ENCODE measurements around the gene PEX7.

The PEX7 gene

GRCh38 chr6:136920671-136921380 lies 98.4 kb downstream of the PEX7 start:
- DNase-seq (ENCODE audit: low read depth): peak; percentile 50
- TF ChIP-seq POLR2A (IDR thresholded peaks at IDR 0.05; ENCODE audit: extremely low read depth, insufficient read length) (no peak), CTCF (IDR thresholded peaks at IDR 0.05; ENCODE audit: low read depth, low read length) (no peak), MAX (IDR thresholded peaks at IDR 0.05; ENCODE audit: low read depth, low read length) (no peak), MYC (IDR thresholded peaks at IDR 0.05; ENCODE audit: low read depth, low read length) (no peak)
- peak overlapping the region; percentile 23 for H3K4me3 ChIP-seq (ENCODE audit: low read depth, low read length)

- TF ChIP-seq MYC (IDR thresholded peaks at IDR 0.05; ENCODE audit: low read depth, low read length) (no peak), MAX (IDR thresholded peaks at IDR 0.05; ENCODE audit: low read depth, low read length) (no peak), POLR2A (IDR thresholded peaks at IDR 0.05; ENCODE audit: extremely low read depth, insufficient read length) (no peak), CTCF (IDR thresholded peaks at IDR 0.05; ENCODE audit: low read depth, low read length) (no peak)
- peak; percentile 59 for DNase-seq (ENCODE audit: low read depth)
Measured at GRCh38 chr6:136921381-136921935, 99.1 kb downstream of the PEX7 start.

GRCh38 chr6:136921936-136922684 lies 99.7 kb downstream of the PEX7 start, which contains the start of gene SLC35D3:
Gene SLC35D3 (plus strand): TSS chr6:136922301. CDS start chr6:136922429, 128 bp downstream.
- peak within 1 kb of the TSS; percentile 48 for H3K4me3 ChIP-seq (ENCODE audit: low read depth, low read length)
- peak; percentile 60 for DNase-seq (ENCODE audit: low read depth)

More at GRCh38 chr6:136921381-136921935, 99.1 kb downstream of the PEX7 start:
- H3K4me3 ChIP-seq (ENCODE audit: low read depth, low read length): peak overlapping the region; percentile 48

GRCh38 chr6:136922685-136923006 lies 100.3 kb downstream of the PEX7 start:
- DNase-seq (ENCODE audit: low read depth): no peak
- no peak overlapping the region for H3K4me3 ChIP-seq (ENCODE audit: low read depth, low read length)
- TF ChIP-seq MAX (IDR thresholded peaks at IDR 0.05; ENCODE audit: low read depth, low read length) (no peak), CTCF (IDR thresholded peaks at IDR 0.05; ENCODE audit: low read depth, low read length) (no peak), MYC (IDR thresholded peaks at IDR 0.05; ENCODE audit: low read depth, low read length) (no peak), POLR2A (IDR thresholded peaks at IDR 0.05; ENCODE audit: extremely low read depth, insufficient read length) (no peak)

More at GRCh38 chr6:136921936-136922684, 99.7 kb downstream of the PEX7 start, which contains the start of gene SLC35D3:
- no peak for TF ChIP-seq CTCF (IDR thresholded peaks at IDR 0.05; ENCODE audit: low read depth, low read length)
- TF ChIP-seq POLR2A (IDR thresholded peaks at IDR 0.05; ENCODE audit: extremely low read depth, insufficient read length): no peak
- TF ChIP-seq MYC (IDR thresholded peaks at IDR 0.05; ENCODE audit: low read depth, low read length): no peak
- no peak for TF ChIP-seq MAX (IDR thresholded peaks at IDR 0.05; ENCODE audit: low read depth, low read length)

- DNase-seq (ENCODE audit: low read depth): no peak
- no peak for TF ChIP-seq POLR2A (IDR thresholded peaks at IDR 0.05; ENCODE audit: extremely low read depth, insufficient read length)
- TF ChIP-seq MYC (IDR thresholded peaks at IDR 0.05; ENCODE audit: low read depth, low read length): no peak
- no peak for TF ChIP-seq CTCF (IDR thresholded peaks at IDR 0.05; ENCODE audit: low read depth, low read length)
- no peak for TF ChIP-seq MAX (IDR thresholded peaks at IDR 0.05; ENCODE audit: low read depth, low read length)
- H3K4me3 ChIP-seq (ENCODE audit: low read depth, low read length): no peak overlapping the region
Measured at GRCh38 chr6:136923116-136923953, 100.9 kb downstream of the PEX7 start.

Data from NB4 (cell line).